H1 (cell line): ENCODE results near the gene DDX11.
"Not testable (repeated sequence)": the region's sequence is repeated elsewhere in the genome, so short reads cannot be mapped to it uniquely, and the experiment has no call there.

Experiments used
- CTCF ChIP-seq, 3 experiments: IDR thresholded peaks; 1 replicate in 2 of 3; 2 replicates in 1 of 3; pipeline versions ENCODE4 v1.5.1 to v1.6.1; 2011; ENCODE audit warnings: low read length in 3 of 3, mild to moderate bottlenecking in 3 of 3, inconsistent platforms in 2 of 3, low read depth in 1 of 3, moderate library complexity in 1 of 3; ENCODE audit not compliant: insufficient read depth in 1 of 3; ENCODE audit errors: control extremely low read depth in 1 of 3
- EZH2 ChIP-seq: fragments of 200-600 bp; sonication (generic); IDR thresholded peaks from 2 replicates; pipeline ENCODE4 v1.7.1; 2012; ENCODE audit warnings: low read depth, mild to moderate bottlenecking, moderate library complexity, low read length, inconsistent platforms; ENCODE audit not compliant: severe bottlenecking
- RNF2 ChIP-seq: fragments of 200-900, 300-1000 bp; sonication (generic); IDR thresholded peaks from 2 replicates; pipeline ENCODE4 v1.7.1; 2016; ENCODE audit warnings: borderline replicate concordance, low read depth, mild to moderate bottlenecking, antibody characterized with exemption, low read length; ENCODE audit not compliant: poor library complexity, severe bottlenecking; ENCODE audit errors: missing control alignments

DNA sequence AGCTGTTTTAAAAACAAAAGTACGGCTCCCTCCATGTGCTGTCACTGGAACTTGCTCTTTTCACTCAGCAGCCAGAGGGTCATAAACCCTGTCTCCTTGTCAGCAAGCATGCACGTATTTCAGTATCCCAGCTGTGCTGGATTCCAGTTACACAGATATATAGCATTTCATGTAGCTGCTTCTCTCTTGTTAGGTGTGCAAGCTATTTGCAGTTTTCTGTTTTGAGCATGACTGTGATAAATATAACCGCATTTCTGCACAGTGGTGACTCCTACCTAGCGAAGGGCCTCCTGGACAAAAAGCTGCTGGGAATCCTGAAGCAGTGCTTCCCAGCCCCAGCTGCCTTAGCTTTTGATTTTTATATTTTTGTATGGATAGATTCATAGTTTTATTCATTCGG lies 24.7 kb downstream of the DDX11 start:
- not testable (repeated sequence) for TF ChIP-seq RNF2; EZH2; CTCF (IDR thresholded peaks at IDR 0.05; ENCODE audit: control extremely low read depth in 1 of 3, insufficient read depth in 1 of 3, low read depth in 1 of 3, low read length in 3 of 3)
